Effector CD4-positive, alpha-beta T cell (primary cell): ENCODE results near the gene TACO1.

Source experiments
- DNase-seq: peaks from one replicate; pipeline ENCODE4 v3.0.0-alpha.2; 2020

TACO1 gene

DNA sequence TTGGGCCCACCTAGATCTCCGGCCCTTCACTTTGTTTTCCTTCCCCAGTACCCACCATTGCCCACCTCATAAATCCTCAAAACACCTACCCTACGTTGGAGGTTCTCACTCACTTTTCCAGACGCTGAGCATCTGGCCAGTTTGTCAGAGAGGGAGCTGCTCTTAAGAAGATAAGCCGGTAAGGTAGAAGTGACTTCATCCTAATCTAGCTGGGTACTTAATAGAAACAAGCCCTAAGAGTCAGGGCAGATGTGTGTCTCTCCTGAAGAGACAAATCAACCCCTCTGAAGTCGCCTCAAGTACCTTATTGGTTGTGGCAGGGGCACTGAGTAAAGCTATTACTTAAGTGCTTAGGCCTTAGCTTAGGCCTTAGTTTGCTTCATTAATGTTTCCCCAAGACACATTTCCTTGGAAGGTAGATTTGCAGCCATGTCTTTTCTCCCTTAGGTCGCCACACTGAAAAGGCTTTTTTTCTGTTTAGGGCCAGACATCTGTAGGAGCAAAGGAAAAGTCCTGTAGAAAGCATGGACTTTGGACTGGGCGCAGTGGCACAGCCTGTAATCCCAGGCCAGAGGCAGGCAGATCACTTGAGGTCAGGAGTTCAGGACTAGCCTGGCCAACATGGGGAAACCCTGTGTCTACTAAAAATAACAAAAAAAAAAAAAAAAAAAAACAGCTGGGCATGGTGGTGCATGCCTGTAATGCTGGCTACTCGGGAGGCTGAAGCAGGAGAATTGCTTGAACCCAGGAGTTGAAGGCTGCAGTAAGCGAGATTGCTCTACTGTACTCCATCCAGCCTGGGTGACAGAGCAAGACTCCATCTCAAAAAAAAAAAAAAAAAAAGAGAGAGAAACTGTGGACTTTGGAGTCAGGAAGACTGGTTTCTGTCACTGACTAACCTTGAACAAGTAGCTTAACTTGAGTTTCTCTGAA is 1.0 kb downstream of the TACO1 start:
- no peak for DNase-seq

DNA sequence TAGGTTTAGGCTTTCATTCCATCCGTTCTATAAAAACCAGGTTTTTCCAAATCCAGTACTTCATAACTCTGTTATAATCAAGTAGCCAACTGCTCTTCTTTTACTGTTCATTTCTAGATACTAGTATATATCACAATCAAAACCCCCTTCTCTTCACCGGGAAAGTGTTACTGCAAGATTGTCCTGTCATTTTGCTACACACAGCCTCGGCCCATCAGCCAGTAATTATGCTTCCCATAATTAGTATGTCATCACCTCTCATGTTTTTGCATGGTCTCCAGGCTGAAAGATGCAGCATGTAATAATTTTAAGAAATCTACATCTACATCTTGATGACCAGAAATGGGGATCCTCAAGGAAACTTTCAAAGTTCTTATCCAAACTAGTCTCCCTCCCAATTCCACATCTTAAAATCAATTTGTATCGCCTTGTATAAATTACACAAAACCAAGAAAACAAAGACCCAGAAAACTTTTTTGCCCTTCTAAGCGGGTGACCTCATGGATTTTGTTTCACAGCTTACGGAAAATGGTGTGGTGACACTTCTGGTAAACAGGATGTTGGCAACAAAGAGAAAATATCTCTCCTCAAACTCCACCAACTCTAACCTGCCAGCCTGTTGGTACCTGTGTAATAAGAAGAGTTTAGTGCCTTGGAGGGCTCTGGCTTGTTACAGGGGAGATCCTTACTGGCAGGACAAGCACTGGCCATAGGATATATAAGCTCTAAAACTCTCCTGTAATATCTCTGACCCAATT is 9.3 kb downstream of the TACO1 start:
- DNase-seq: no peak

DNA sequence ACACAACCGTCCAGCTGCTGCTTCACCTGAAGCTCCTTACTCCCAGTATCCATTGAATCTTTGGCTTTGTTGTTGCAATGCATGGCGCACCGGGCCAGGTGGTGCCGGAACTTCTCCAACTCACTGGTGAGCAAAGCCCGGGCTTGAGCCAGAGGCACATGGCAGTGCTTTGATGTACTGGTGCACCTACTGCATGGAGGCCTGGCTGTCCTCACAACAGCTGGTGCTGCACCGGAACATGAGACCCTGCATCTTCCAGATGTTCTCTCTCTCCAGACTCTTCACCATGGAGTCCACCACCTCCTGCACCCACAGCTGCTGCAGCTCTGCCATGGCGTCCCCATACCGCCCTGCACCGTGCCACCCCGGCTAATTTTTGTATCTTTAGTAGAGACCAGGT is 10.2 kb downstream of the TACO1 start:
- DNase-seq: no peak

DNA sequence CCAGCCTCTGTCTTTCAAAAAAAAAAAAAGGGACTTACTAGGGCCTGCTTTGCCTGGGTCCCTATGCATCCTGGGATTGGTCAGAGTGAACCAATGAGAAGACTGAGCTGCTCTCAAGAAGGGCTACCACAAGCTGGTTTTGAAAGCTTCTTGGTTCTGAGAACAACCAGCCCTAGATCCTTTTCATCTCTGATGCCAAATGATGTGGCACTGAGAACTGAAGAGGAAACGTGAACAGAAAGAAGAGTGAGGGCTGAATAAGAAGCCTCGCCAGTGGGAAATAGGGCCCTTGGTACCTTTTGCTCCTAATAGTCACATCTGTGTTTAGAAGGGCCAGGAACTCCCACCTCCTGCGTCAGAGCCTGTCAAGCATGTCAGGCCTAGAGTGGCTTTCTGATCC is 10.7 kb downstream of the TACO1 start:
- DNase-seq: no peak

DNA sequence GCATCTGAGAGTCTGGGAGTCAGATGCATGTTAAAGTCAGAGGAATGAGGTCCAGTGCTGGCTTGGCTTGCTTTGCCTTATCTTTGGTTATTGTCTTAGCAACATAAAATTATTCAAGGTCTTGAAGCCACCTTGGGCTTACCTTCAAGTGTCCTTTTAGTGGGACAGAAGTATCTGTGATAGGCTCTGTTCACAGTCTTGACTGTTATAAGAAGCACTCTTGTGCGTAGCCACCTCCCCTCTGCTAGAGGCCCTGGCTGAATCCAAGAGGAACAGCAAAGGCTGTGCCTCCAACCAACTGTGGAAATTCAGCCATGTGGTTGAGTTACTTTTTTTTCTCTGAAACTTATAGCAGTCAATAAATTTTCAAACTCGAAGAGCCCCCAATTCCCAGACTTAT is 13.0 kb downstream of the TACO1 start:
- no peak for DNase-seq

DNA sequence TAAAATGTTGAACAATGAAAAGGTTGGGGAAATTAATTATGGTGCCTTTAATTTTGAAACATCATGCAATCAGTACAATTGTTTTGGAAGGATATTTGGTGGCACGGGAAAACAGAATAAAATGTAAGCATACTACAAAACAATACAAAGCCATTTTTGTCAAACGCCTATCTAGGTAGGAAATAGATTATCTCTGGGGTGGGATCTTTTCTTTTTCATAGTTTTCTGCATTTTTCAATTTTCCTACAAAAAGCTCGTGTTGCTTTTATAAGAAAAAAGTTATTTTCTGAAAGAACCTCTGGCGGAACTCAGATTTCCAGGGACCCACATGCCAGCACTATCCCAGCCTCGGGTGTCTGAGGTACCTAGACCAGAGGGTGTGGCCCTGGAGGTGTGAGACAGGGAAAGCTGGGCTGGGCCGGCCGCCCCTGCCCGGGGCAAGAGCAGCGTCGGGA is 20.6 kb downstream of the TACO1 start:
- no peak for DNase-seq

DNA sequence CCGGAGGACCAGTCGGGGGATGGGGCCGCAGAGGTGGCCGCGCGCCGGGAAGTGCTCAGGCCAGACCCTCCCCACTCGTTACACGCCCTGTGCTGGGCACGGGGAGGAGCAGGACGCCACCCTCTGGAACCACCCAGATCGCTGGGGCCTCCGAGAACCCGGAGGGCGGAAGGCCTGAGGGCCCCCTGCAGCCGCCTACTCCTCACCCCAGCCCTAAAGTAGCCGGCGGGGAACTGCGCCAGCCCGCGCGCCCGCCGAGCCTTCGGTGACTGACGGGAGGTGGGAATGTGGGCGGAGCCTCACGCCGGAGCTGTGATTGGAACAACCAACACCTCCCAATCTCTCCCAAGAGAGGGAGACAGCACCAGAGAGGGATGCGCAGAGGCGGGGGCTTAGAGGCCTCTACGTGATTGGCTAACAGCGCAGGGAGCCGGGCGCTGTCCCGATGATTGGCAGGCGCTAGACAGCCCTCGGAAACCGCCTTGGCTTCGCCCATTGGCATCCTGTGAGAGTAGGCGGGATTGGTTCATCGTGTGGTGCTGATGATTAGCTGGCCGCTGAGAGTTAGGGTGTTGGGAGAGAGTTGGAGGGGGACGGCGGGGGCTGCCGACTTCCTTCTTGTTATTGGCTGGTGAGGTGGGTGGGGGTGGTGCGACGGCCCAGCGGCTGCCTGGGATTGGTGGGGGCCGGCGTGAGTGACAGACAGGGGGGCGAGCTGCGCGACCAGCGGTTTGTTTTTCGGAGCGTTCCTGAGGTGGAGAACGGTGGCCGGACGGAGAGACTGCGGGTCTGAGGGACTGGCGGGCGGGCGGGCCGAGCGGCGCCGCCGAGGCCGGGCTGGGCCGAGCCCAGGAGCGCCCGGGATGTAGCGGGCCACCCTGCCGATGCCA is 21.2 kb downstream of the TACO1 start, which contains the start of gene MAP3K3:
TSS of gene MAP3K3 (plus strand) at position 734 of the 890 bp plus-strand sequence. CDS start 343 bp downstream, outside the sequence.
- peak; percentile 97 for DNase-seq

DNA sequence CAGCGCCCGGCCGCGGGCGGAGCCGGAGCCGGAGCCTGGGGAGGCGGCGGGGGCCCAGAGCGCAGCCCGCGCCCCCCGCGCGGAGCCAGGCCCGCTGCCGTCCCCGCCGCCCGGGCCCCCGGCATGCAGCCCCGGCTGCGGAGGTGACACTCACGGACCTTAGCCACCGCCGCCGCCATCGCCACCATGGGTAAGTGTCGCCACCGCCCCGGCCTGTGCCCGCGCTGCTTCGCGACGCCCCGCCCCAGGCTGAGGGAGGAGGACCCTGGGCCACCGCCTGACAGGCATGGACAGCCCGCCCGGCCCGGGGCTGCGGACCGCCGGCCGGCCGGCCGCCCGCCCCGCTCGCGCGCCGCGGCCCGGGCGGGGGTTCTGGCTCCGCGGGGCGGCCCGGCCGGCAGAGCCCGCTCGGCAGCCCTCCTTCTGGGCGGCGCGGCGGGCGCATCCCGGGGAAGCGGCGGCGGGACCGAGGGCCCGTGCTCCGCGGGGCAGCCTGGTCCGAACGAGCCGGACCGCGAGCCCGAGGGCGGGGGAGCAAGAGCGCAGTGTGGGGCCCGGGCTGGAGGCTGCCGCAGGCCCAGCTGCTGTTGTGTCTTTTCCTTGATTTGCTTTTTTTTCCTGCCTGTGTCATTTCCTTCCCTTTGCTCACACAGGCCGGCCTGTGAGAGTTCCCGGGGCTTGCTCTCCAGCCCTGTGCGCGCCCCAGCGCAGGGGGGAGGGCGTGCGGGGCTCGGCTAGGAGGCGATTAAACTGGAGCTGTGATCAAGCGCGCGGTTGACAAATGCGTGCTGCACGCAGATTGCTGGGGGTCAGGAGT is 22.1 kb downstream of the TACO1 start:
- peak; percentile 49 for DNase-seq

DNA sequence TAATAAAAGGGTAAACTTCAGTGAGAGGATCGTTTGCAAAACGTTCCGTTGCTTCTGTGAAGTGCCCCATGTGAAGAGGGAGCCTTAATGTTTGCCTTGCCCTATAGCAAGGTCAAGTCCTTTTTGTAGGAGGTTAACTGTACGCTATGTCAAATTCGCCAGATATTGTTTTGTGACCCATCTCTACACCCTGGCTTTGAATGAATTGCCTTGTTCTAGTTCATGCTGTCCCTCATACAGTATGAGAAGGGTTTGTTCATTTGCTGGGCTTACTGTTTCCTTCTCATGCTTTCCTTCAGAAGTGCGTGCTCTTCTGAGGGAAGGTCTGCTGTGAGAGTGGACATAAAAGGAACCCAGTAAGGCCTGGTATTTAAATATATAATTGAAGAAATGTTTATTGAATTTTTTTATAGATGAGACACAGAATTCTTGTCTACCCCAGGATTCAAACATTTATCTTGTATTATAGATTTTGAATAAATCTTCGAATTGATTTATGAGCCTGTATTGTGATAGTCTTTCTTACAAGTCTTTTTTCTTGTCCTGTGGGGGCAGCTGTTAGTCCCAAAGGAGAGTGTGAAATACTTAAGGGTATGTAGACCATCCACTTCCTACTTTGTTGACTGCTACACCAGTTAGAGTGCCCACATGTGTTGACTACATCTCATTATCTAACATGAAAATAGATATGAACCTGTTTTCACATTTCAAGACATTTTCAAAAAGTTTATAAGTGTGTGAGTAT is 23.3 kb downstream of the TACO1 start:
- no peak for DNase-seq

DNA sequence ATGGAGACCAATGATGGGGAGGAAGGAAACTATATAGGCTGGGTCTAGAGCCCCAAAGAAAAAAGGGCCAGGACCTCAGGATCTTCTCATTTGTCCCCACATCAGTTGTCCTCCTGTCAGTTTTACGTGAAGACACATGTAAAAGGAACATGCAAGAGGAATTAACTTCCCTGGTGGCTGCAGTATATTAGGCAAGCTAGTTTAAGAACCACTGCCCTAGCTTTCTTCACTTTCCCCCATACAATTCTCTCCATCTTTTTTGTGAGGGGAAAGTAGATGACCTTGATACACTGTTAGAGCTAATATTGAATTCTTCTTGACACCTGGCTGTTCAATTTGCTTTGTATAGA is 23.8 kb downstream of the TACO1 start:
- no peak for DNase-seq

DNA sequence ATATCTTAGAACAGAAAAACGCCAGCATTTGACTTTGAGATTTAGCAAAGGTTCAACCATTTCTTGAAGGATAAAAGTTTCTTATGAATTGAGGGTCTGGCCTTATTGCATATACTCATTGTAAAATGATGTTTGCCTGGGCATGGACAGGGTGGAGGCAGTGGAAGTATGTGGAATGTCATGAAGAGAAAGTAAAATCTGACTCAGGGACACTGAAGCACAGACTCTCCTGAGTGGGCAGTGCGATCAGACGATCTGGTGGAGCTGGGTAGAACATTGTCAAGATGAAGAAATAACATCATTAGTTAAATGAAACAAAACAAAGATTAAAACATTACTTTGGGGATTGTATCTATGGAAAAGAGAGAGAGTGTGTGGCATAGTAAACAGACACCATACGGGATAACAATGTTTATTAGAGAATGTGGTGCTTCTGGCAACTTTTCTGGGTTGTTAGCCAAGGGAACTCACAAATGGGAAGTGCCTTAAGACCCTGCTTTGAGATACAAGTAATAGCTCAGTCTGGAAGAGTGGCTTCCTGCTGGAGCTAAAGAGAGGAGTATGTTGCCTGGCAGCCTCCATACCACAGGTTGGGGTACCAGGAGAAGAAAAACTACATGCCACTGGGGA is 26.0 kb downstream of the TACO1 start:
- DNase-seq: no peak

DNA sequence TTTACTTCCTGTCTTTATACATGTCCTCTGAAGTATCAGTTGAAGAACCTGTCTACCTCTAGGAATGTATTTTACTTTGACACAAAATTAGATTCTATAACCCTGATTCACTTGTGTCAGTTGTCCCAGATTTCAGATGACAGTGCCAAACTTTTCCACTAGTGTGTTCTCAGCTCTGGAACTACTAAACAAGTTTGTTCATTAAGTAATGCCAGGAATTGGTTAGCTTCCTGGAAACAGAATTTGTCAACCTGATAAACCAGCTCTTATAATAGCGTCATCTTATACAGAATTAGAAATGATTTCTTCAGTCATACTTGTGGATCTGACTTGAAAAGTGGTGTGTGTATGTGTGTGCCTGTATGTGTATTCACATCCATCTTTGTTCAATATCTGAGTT is 28.9 kb downstream of the TACO1 start:
- no peak for DNase-seq

DNA sequence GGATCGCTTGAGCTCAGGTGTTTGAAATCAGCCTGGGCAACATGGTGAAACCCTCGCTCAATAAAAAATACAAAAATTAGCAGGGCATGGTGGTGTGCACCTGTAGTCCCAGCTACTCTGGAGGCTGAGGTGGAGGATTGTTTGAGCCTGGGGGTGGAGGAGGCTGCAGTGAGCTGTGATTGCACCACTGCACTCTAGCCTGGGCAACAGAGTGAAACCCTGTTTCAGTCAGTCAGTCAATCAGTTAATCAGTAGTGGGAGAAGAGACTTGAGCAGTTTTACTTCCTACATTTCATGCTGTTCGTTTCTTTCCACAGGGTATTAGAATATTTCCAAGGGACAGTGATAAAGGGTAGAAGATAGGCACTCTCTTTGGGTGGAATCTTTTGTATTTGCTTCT is 30.4 kb downstream of the TACO1 start:
- no peak for DNase-seq

DNA sequence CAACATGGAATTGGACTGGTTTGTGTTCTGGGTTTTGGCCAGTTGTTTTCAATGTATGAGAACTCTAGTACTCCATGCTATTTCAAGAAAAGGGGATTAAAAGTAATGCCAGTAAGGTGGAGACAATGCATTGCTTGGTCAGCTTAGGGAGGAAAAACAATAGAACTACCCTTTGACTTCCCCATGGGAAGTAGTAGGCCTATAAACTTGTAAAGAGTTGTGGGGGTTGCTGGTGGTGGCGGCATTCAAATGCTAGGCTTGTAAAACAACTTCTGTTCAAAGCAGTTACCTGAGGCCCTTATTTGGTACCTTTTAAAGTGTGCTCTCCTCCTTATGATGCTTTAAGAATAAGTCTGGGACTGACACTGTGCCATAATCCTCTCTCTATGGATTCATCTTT is 30.9 kb downstream of the TACO1 start:
- DNase-seq: no peak

DNA sequence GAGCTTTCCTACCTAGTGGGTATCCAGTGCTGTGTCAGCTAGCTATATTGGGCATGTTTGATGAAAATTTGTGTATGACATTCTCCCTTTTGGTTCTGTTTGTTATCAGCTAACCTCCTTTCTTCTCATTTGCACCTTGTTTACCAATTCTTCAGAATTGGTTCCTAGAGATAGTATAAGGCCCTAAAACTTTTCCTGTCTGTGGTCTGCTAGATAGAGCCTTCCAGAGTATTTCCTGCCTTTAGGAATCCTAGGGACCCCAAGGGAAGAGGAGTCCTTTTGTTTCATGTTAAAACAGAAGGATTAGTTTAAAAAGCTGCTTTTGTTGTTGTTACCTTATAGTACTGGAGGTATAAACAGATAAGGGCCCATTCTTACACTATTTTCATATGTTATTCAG is 33.0 kb downstream of the TACO1 start:
- DNase-seq: no peak

DNA sequence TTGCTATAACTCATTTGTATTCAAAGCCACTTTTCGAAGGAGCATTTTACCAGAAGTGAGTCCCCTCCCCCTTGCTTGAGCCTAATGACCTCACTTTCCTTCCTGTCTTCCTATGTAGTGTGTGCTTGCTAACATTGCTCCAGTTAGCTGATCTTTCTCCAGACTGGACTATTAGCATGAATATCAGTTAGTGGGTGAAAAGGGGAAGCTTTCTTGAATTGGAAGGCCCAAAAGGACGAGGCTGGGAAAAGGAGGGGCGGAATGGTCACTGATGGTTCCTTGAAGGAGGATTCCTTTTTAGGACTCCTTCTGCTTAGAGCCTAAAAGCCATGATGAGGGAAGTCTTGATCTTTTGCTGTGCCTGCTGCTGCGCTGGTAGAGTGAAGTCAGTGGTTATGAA is 33.5 kb downstream of the TACO1 start:
- no peak for DNase-seq

DNA sequence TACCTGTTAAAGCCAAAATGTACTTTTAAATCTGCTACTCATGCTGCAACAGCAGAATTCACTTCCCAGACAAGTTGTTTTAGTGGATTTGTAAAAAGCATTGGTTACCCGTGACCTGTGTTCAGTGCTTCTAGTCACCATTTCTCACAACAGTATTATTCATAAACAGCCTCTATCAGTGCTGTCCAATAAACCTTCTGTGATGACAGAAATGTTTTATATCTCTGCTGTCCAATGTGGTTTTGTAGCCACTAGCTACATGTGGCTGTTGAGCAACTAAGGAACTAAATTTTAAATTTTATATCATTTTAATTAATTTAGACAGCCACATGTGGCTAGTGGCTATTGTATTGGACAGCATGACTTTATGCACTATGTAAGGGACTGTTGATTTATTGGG is 34.1 kb downstream of the TACO1 start:
- no peak for DNase-seq

DNA sequence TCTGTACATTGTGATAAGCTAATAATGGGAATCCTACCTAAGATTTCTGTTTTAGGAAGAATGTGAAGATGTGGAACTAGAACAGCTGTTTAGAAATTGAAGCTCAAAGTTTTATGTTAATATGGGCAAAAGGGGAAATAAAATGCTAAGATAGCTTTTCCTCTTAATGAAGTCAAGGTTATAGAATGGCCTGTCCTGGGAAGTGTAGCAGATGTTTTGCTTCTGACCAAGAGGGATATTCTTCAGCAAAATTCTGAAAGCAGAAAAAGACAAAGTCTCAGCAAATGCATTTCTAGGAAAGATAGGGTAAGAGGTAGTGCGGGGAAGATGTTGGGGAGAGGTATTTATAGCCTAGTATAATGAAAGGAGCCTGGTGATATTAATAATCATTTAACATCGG is 34.6 kb downstream of the TACO1 start:
- DNase-seq: no peak

DNA sequence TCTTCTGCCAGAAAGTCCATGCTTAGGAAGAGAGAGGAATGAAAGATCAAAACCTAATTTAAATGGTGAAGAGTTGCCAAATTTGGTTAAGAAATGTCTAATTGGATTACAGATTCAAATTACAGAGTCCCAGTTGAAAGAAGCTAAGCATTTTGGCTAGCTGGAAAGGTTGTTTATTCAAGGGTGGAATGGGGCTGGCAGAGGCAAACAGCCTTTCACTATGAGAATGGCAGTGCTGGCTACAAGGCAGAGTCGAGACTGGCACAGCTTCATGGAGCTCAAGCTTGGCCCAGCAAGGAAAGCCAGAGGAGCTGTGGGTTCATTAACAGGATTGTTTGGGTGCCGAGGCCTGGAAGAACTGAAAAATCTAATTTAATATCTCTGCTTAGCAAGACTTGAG is 35.1 kb downstream of the TACO1 start:
- no peak for DNase-seq

DNA sequence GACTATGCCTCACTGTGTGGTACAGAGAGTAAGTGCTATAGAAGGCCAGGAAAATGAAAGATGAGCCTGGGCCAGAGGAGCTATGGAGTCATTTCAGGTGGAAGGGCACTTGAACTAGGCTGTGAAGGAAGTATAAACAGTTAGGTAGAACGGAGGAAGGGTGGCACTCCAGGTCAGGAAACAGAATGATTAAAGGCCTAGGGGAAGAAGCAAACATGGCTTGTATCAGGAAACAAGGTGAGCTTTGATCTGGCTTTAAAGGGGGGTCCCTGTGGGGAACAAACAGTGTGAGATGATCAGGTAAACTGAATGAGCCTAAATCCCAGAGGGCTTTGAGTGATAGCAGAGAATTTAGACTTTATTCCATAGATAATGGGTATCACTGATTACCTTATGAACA is 38.4 kb downstream of the TACO1 start:
- DNase-seq: no peak

DNA sequence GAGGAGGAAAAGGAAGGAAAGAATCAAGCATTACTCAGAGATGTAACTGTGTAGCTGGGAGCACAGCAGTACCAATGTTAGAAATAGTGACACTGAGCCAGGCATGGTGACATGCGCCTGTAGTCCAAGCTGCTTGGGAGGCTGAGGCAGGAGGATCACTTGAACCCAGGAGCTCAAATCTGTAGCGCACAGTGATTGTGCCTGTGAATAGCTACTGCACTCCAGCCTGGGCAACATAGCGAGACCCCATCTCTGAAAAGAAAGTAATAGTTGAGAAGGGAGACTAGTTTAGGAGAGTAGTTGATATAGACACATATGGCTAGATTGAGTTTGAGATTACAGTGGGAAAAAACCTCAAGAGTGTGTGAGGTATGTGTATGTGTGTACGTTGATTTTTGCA is 39.3 kb downstream of the TACO1 start:
- no peak for DNase-seq
